ENCODE measurements around the gene BRSK1. TPM values are rescaled to one million over a fixed set of nuclear protein-coding genes. Genes with fewer than 3 reads are reported as not detected.

The BRSK1 gene
- total and polyA plus RNA-seq, 2 of the 8 experiments (the other 6 are each of a cell fraction or from before 2014, with no cell fraction given), result 27.6 to 32.7 TPM

DNA sequence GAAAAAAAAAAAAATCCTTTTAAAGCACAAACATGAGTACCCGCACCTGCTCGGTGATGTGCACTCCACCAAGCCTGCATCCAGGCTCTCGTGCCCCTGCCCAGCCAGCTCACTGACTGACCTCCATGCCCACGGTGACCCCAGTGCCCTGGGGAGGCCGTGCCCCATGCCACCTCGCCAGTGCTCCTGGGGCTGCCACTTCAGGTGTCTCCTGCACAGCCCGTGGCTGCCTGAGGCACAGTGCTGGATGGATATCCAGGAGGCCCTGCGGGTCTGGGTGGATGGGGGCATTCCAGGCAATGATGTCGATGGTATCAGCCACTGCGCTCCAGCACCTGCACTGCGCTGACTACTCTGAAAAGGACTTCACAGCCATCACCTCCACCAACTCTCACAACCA lies 34.0 kb upstream of the BRSK1 start:
- H3K27ac ChIP-seq (ENCODE audit: low read depth, low read length), result no peak overlapping the region
- no peak overlapping the region for H2BK15ac ChIP-seq (ENCODE audit: low read length)
- H3K56ac ChIP-seq (replicated peaks; ENCODE audit: insufficient read length, low read depth, low read length), result no peak overlapping the region
- H3K36me3 ChIP-seq (ENCODE audit: control insufficient read depth in 2 of 4, insufficient read depth in 4 of 4, low read length in 3 of 4), result peaks cover 3 to 12% (median 7%) of the 10 kb centered on the region in 4 experiments; a peak in 5 of 8 replicates
- H3K4ac ChIP-seq (replicated peaks; ENCODE audit: insufficient read length, low read depth, low read length), result no peak overlapping the region
- H2BK120ac ChIP-seq (replicated peaks; ENCODE audit: low read depth, low read length), result no peak overlapping the region
- no peak overlapping the region for H4K91ac ChIP-seq (replicated peaks; ENCODE audit: insufficient read length, low read length)
- no peaks in the 10 kb centered on the region for H3K9me3 ChIP-seq (ENCODE audit: insufficient read depth in 2 of 2, low read depth in 1 of 2, low read length in 1 of 2)
- no peak overlapping the region for H2BK20ac ChIP-seq (ENCODE audit: low read length)
- H3K79me1 ChIP-seq (ENCODE audit: low read depth, low read length), result peaks cover 27% of the 10 kb centered on the region
- H3K79me2 ChIP-seq (ENCODE audit: control insufficient read depth in 1 of 2, insufficient read depth in 2 of 2, low read length in 2 of 2), result peaks cover 8 to 73% of the 10 kb centered on the region in 2 experiments; a peak in 3 of 4 replicates
- H3K27me3 ChIP-seq (replicated peaks in 1 of 4; ENCODE audit: control insufficient read depth in 3 of 4, extremely low read depth in 1 of 4, insufficient read depth in 3 of 4, low read length in 3 of 4), result no peaks in the 10 kb centered on the region
- no peak for TF ChIP-seq JUND (IDR thresholded peaks at IDR 0.05; ENCODE audit: low read length)
- H3K9ac ChIP-seq (replicated peaks in 1 of 4; ENCODE audit: extremely low read depth in 1 of 4, low read depth in 3 of 4, low read length in 3 of 4), result no peak overlapping the region
- DNase-seq (ENCODE audit: low read depth in 1 of 2, low spot score in 2 of 2) (no peak), FAIRE-seq (no peak)
- H2AK5ac ChIP-seq (ENCODE audit: low read depth, low read length), result no peak overlapping the region
- H4K8ac ChIP-seq (ENCODE audit: extremely low read depth, insufficient read depth, low read length), result no peak overlapping the region; the same call in 1 of the 2 replicates
- H4K20me1 ChIP-seq (replicated peaks in 1 of 2; ENCODE audit: control insufficient read depth in 1 of 2, insufficient read depth in 2 of 2, low read length in 2 of 2), result peaks cover 28 to 53% of the 10 kb centered on the region in 2 experiments
- H3K4me1 ChIP-seq (replicated peaks in 1 of 4; ENCODE audit: control insufficient read depth in 3 of 4, insufficient read depth in 4 of 4, low read length in 3 of 4), result peaks cover 3 to 11% (median 5%) of the 10 kb centered on the region in 4 experiments; a peak in 6 of 7 replicates
- CTCF ChIA-PET (ENCODE audit: partially characterized antibody), result interaction anchor here (0.7 to 1.2 kb wide), 2 partner anchors 9 to 10 kb away, joined by 3 to 4 read pairs; no protein-coding TSS in a partner anchor
- H4K5ac ChIP-seq (ENCODE audit: insufficient read length, low read depth, low read length), result no peak overlapping the region
- H3K4me3 ChIP-seq (ENCODE audit: extremely low read depth in 1 of 4, insufficient read depth in 2 of 4, low read depth in 3 of 4, low read length in 4 of 4), result no peak overlapping the region
- no peak overlapping the region for H2BK5ac ChIP-seq (ENCODE audit: low read depth, low read length)
- no peak overlapping the region for H3K18ac ChIP-seq (ENCODE audit: extremely low read depth, low read length)
- no peaks in the 10 kb centered on the region for H3K23me2 ChIP-seq (ENCODE audit: low read depth, low read length)
- POLR2A ChIA-PET (ENCODE audit: partially characterized antibody), result no interaction called here
- no peak overlapping the region for H3K14ac ChIP-seq (ENCODE audit: insufficient read length)
- no peak overlapping the region for H3K4me2 ChIP-seq (ENCODE audit: insufficient read depth in 1 of 2, low read depth in 2 of 2, low read length in 2 of 2)
- H2AFZ ChIP-seq (ENCODE audit: low read length), result no peak overlapping the region
- no peak overlapping the region for H3K23ac ChIP-seq (ENCODE audit: insufficient read length)
- WGBS, 2 experiments (ENCODE audit: extremely low coverage in 1 of 2, insufficient coverage in 1 of 2, insufficient read length in 1 of 2, insufficient replicate concordance in 2 of 2, low coverage in 1 of 2, low lambda C conversion rate in 2 of 2, missing lambda C conversion rate in 1 of 2), result 86% methylated on average over 11 of the region's 11 CpGs; no CpG with 5 or more reads in 1 of the 2 experiments
- H2BK12ac ChIP-seq (ENCODE audit: low read depth, low read length), result no peak overlapping the region
